Hepatocyte (in vitro differentiated cells): ENCODE data around the gene HMCN1.

Experiments
- CTCF ChIP-seq: fragments of 200-600 bp; sonication (generic); IDR thresholded peaks from 2 replicates; pipeline ENCODE4 v1.5.1; 2016; ENCODE audit warnings: antibody characterized with exemption, mild to moderate bottlenecking; ENCODE audit not compliant: poor library complexity
- EZH2 ChIP-seq: fragments of 200-600 bp; sonication (generic); IDR thresholded peaks from 2 replicates; pipeline ENCODE4 v1.6.1; 2016; ENCODE audit warnings: antibody characterized with exemption, mild to moderate bottlenecking, borderline replicate concordance
- EZH2phosphoT487 ChIP-seq: fragments of 200-600 bp; sonication (generic); IDR thresholded peaks from one replicate; pipeline ENCODE4 v1.6.1; 2018; ENCODE audit warnings: antibody characterized with exemption, mild to moderate bottlenecking, low read depth, moderate library complexity; ENCODE audit not compliant: unreplicated experiment, severe bottlenecking

GRCh38 chr1:185768371-185768770, 34.2 kb downstream of the HMCN1 start:
- TF ChIP-seq EZH2 (no peak), CTCF (no peak), EZH2phosphoT487 (no peak)
